Activated naive CD4-positive, alpha-beta T cell treated with anti-CD3 and anti-CD28 coated beads, Interleukin-2, amount 50 U/mL, for 24 hours (primary cell): ENCODE measurements around the gene ZNF605.
"Not testable (repeated sequence)": the region's sequence is repeated elsewhere in the genome, so short reads cannot be mapped to it uniquely, and the experiment has no call there.

ENCODE experiments used
- H3K27ac Mint-ChIP-seq: one replicate; pipeline ENCODE4 v1.8.0; 2021; ENCODE audit warnings: mild to moderate bottlenecking, mixed read lengths
- H3K27me3 Mint-ChIP-seq: one replicate; pipeline ENCODE4 v1.8.0; 2021; ENCODE audit warnings: mixed read lengths
- H3K36me3 Mint-ChIP-seq: one replicate; pipeline ENCODE4 v1.8.0; 2021; ENCODE audit warnings: mixed read lengths
- H3K4me1 Mint-ChIP-seq: one replicate; pipeline ENCODE4 v1.8.0; 2021; ENCODE audit warnings: mixed read lengths
- H3K4me3 Mint-ChIP-seq: one replicate; pipeline ENCODE4 v1.8.0; 2021; ENCODE audit warnings: mild to moderate bottlenecking, mixed read lengths
- H3K9me3 Mint-ChIP-seq: one replicate; pipeline ENCODE4 v1.8.0; 2021; ENCODE audit warnings: mixed read lengths

Gene ZNF605

DNA sequence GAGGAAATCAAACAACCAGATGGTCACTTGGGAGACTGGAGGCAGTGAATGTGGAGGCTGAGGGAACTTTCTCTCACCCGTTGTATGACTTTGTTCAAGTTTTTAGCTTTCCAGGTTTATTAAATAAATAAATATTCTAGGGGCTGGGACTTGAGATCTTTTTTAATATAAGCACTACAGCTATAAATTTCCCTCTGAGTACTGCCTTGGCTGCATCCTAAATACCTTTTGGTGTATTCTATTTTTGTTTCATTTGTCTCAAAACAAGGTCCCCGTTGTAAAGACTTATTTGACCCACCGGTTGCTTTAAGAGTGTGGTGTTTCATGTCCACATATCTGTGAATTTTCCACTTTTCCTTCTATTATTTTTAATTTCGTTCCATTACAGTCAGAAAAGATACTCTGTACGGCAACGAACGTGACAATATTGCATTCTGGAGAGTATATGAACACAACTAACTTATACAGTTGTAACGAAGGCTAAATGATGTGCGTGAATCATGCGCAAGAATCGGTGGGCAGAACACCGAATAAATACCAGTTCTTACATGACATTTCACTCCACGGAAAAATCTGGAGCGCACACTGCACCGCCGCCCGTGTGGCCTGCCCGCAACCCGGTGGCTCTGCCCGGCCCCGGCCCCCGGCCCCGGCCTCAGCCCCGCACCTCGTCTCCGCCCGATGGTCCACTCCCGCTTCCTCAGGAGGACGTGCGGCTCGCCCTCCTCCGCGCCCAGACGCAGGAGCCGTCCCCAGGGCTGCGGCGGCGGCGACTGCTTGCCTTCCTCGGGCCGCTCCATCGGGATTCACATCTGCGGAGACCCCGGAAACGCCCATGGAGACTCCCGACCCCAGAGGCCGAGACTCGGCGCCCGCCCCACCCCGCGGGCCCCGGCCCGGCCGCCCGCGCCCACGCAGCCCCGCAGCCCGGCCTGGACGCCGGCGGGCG is 69.3 kb downstream of the ZNF605 start:
- H3K27ac Mint-ChIP-seq, result peak overlapping the region; percentile 74
- H3K4me3 Mint-ChIP-seq, result peak overlapping the region; percentile 93
- no peaks in the 10 kb centered on the region for H3K27me3 Mint-ChIP-seq
- no peaks in the 10 kb centered on the region for H3K9me3 Mint-ChIP-seq
- peaks cover 12% of the 10 kb centered on the region for H3K36me3 Mint-ChIP-seq
- H3K4me1 Mint-ChIP-seq, result peaks cover 46% of the 10 kb centered on the region

DNA sequence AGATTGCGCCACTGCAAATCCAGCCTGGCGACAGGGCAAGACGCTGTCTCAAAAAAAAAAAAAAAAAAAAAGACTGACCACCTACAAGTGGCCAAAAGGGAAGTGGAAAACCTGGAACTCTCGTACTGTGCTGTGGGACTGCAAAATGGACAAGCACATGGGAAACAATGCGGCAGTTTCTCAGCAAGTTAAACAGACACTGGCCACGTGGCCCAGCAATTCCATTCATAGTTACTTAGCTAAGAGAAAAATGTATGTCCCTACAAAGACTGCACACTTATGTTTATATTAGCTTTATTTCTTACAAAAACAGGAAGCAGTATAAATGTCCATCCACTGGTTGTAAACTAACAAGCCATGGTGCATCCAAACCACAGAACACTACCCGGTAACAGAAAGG is 74.3 kb downstream of the ZNF605 start:
- H3K27me3 Mint-ChIP-seq, result no peaks in the 10 kb centered on the region
- H3K4me3 Mint-ChIP-seq, result no peak overlapping the region
- no peaks in the 10 kb centered on the region for H3K9me3 Mint-ChIP-seq
- peaks cover 14% of the 10 kb centered on the region for H3K36me3 Mint-ChIP-seq
- H3K27ac Mint-ChIP-seq, result no peak overlapping the region
- peaks cover 42% of the 10 kb centered on the region for H3K4me1 Mint-ChIP-seq

DNA sequence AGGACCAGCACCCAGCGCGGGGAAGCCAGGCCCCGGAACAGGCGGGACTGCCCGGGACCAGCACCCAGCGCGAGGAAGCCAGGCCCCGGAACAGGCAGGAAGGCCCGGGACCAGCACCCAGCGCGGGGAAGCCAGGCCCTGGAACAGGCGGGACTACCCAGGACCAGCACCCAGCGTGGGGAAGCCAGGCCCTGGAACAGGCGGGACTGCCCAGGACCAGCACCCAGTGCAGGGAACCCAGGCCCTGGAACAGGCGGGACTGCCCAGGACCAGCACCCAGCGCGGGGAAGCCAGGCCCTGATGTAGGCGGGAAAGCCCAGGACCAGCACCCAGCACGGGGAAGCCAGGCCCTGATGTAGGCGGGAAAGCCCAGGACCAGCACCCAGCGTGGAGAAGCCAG is 81.5 kb downstream of the ZNF605 start:
- H3K27ac Mint-ChIP-seq, H3K27me3 Mint-ChIP-seq, H3K36me3 Mint-ChIP-seq, H3K9me3 Mint-ChIP-seq, H3K4me3 Mint-ChIP-seq: not testable (repeated sequence)
- peaks cover 19% of the 10 kb centered on the region for H3K4me1 Mint-ChIP-seq

DNA sequence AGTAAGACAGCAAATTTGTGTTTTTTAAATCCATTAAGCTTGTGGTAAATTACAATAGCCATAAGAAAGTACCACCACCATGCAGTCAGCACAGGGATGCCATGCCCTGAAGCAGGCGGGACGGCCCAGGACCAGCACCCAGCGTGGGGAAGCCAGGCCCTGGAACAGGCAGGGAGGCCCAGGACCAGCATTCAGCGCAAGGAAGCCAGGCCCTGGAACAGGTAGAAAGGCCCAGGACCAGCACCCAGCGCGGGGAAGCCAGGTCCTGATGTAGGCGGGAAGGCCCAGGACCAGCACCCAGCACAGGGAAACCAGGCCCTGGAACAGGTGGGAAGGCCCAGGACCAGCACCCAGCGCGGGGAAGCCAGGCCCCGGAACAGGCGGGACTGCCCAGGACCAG is 81.9 kb downstream of the ZNF605 start:
- H3K4me1 Mint-ChIP-seq, result peaks cover 18% of the 10 kb centered on the region
- H3K9me3 Mint-ChIP-seq, result no peaks in the 10 kb centered on the region
- peaks cover 9% of the 10 kb centered on the region for H3K36me3 Mint-ChIP-seq
- peak overlapping the region; percentile 51 for H3K27ac Mint-ChIP-seq
- no peaks in the 10 kb centered on the region for H3K27me3 Mint-ChIP-seq
- H3K4me3 Mint-ChIP-seq, result peak overlapping the region; percentile 71

DNA sequence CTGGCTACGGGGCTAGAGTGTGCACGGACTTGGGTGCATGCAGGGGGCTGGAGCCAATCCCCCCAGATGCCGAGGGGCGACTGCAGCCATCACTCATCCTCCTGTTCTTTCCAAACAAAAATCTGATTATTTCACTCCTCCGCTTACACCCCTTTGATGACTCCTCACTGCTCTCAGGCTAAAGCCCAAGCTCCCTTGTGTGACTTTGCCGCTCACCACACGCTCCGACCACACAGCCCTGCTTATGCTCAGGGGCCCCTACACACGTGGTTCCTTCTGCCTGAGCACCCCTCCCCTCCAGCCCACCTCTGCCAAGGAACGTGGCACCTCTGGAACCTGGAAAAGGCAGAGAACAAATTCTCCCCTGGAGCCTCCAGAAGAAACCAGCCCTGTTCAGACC is 82.4 kb downstream of the ZNF605 start:
- Mint-ChIP-seq H3K4me1 (peaks cover 18% of the 10 kb centered on the region), H3K27ac (peak overlapping the region; percentile 51), H3K27me3 (no peaks in the 10 kb centered on the region), H3K9me3 (no peaks in the 10 kb centered on the region), H3K36me3 (peaks cover 9% of the 10 kb centered on the region), H3K4me3 (peak overlapping the region; percentile 71)

DNA sequence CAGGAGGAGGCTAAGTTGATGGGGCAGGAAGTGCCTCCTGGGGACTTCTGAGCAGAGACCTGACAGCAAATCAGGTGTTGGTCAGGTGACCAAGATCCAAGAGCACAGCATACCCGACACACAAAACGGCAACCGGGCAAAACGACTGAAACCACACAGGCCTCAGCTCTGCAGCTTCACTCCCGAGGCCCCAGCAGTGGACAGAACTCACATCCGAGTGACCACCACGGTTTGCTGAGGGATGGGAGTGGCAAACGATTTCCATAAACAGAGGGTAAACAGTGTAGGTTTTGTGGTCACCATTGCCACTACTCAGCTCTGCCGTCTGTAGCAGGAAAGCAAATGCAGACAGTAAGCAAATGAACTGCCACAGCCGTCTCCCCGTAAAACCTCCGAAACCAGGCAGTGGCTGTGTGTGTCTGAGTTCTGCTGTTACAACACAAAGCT is 83.1 kb downstream of the ZNF605 start:
- peaks cover 20% of the 10 kb centered on the region for H3K4me1 Mint-ChIP-seq
- no peaks in the 10 kb centered on the region for H3K9me3 Mint-ChIP-seq
- H3K27me3 Mint-ChIP-seq, result no peaks in the 10 kb centered on the region
- peaks cover 9% of the 10 kb centered on the region for H3K36me3 Mint-ChIP-seq
- peak overlapping the region; percentile 30 for H3K4me3 Mint-ChIP-seq
- peak overlapping the region; percentile 12 for H3K27ac Mint-ChIP-seq

DNA sequence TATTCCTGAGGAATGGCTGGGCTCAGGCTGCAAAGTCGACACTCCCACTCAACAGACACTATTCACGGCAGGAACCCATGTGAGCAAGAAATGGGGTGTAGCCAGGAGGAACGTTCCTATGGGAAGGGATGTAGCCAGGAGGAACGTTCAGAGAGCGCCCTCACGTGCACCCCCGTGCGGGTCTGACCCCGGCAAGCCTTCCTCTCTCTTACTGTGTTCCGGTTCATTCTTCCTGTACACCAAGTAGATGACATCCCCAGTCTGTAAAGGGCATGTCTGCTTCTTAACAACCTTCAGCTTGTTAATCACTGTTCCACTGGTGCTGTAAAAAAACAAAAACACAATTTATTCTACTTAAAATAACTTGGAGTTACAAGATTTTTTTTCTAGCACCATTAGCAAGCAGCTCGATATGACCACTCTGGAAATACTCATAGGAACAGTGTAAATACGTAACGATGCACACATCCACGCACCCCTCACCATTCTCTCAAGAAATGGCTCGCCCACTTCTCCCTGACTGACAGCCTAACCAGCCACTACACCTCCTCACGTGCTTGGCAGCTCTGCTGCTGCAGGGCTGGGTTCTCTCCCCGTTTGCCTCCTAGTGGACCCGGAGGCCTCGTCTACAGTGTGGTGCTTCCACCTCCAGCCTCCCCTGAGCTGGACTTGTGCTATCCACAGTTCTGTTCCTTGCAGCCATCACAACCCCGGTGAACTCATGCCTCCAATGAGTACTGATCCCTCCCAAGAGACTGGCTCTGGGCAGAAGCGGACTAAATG is 83.8 kb downstream of the ZNF605 start:
- H3K36me3 Mint-ChIP-seq, result peaks cover 11% of the 10 kb centered on the region
- no peak overlapping the region for H3K27ac Mint-ChIP-seq
- H3K4me3 Mint-ChIP-seq, result peak overlapping the region; percentile 42
- H3K27me3 Mint-ChIP-seq, result no peaks in the 10 kb centered on the region
- peaks cover 27% of the 10 kb centered on the region for H3K4me1 Mint-ChIP-seq
- H3K9me3 Mint-ChIP-seq, result no peaks in the 10 kb centered on the region

DNA sequence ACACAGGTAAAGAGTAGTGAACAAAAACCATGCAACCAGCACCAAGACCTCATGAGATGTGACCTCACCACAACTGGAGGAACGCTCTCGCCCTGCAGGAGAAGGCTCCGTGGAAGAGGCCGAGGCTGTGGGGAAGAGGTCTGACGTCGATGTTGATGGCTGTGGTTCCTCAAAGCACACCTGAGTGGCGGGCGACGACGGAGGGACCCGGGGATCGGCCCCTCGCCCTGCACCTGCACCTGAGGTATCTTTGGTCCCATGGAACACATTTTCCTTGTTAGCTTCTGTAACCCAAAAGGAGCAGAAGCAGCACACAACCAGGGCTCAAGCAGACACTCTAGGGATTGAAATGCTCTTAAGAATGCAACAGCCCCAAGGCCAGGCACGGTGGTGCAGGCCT is 86.6 kb downstream of the ZNF605 start:
- H3K27me3 Mint-ChIP-seq, result no peaks in the 10 kb centered on the region

More for the DNA sequence above, 86.6 kb downstream of the ZNF605 start:
- peaks cover 40% of the 10 kb centered on the region for H3K4me1 Mint-ChIP-seq
- no peak overlapping the region for H3K4me3 Mint-ChIP-seq
- H3K27ac Mint-ChIP-seq, result no peak overlapping the region
- H3K36me3 Mint-ChIP-seq, result peaks cover 11% of the 10 kb centered on the region
- H3K9me3 Mint-ChIP-seq, result no peaks in the 10 kb centered on the region
